Activated CD4-positive, alpha-beta T cell treated with anti-CD3 and anti-CD28 coated beads, Interleukin-10, Interleukin-2, amounts not matched to agents 100 ng/mL and 50 ng/mL, durations not matched to agents 16 hours and 8 hours (primary cell): ENCODE measurements around the gene SBF2.

Source experiments
- DNase-seq: peaks from one replicate; pipeline ENCODE4 v3.0.0-alpha.2; 2020

The SBF2 gene

DNA sequence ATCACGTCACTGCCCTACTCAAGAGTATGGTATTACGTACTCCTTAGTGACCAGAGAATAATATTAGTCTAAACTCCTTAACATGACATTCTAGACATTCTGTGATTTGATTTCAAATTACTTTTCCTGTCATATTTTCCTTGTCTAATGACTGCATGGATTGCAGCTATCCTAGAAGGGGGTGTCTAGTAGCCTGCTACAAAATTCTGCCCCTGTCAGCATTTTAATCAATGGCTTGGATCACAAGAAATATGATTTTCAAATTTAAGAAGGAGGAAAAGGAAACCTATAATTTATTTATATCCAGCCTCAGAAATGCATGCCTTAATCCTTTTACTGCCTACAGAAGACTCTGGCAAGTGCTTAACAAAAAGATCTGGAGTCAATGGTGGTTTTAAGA lies 413.4 kb downstream of the SBF2 start:
- no peak for DNase-seq

DNA sequence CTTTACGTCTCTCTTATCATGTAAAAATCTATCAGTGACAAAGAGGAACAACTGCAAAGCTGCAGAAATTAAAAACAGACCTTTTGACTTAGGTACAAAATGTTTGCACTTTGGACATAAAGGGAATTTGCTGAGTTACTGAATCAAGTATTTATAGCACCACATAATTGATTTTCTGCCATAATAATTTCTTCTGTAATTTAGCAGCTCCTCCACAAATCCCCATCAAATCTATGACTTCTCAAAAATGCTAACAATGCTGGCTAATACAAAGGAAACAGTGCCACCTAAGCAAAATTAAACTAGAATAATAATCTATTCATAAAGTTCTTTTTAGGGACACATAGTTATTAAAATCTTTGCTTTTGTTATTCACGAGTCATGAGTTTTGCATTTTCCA lies 415.1 kb downstream of the SBF2 start:
- DNase-seq = no peak

DNA sequence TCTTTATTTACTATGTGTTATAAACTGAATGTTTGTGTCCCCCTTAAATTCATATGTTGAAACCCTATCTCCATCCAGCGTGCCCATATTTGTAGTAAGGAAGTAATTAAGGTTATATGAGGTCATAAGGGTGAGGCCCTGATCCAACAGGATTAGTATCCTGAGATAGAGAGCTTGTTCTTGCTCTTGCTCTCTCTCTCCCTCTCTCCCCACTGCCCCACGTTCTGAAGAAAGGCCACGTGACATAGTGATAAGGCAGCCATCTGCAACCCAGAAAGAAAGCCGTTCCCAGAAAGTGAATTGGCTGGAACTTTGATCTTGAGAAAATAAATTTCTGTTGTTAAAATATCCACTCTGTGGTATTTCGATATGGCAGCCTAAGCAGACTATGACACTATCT lies 417.7 kb downstream of the SBF2 start:
- no peak for DNase-seq

DNA sequence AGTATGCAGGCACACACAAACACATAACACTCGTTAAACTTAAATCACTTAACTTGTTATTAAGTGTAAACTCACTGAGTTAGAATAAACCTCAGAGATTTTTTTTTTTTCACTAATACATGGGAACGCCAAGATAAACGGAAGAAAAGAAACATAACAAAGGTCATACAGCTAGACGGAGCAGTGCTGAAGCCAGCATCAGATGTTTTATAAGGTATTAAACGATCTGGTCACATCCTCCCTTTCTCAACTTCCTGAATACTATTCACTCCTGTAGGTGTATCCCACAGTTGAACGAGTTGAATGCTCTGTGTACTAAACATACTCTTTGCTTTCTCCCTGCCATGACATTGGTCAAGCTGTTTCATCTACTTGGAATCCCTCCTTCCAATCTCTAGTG lies 418.2 kb downstream of the SBF2 start:
- DNase-seq = no peak

DNA sequence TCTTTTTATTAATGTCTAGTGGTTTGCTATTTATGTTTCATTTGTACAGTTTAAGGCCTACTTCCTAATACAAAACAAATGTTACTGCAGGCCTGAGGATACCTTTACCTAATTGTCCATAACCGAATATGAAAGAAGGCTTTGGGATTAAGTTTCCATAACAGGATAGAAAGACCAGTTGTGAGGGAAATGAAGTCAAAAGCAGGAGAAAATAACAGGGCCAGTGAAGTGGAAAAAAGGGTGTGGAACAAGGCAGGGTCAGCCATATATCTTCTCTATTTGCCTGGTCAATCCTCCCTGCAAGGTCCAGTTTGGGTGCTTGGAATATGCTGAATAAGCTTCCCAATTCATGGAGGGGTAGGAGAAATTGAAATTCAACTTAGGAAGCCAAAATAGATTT lies 418.6 kb downstream of the SBF2 start:
- no peak for DNase-seq

DNA sequence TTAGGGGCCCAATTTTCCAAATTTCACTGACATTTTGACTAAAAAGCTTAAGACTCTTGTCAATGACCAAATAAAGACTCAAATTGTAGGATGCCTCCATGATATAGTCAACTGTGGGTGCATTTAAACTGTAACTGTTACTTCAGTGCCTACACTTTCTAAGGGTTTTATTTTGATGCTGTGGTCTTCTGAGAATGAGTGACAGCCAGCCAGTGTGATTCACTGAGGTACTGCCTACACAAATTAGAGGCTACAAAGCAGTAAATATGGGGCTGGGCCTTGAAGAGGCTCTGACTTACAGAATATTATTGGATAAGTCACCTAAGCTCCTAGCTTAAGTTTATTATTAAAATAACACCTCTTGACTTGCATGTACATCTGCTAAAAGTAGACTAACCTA lies 419.6 kb downstream of the SBF2 start:
- DNase-seq = no peak

DNA sequence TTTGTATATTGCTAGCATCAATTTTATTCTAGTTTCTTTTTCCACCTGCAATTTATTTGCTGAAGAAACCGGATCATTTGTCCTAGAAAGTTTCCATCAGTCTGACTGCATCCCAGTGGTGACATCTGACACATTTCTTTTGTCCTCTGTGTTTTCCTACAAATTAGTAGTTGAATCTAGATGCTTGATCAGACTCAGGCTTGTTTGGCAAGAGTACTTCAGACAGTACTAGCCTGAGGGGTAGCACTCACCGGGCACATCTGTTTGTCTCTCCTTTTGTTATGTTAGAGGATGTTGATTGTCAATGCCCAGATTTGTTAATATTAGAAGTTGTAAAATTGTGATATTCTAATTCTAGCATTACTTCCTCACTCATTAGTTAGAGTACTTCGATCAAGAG lies 425.4 kb downstream of the SBF2 start:
- DNase-seq = no peak

DNA sequence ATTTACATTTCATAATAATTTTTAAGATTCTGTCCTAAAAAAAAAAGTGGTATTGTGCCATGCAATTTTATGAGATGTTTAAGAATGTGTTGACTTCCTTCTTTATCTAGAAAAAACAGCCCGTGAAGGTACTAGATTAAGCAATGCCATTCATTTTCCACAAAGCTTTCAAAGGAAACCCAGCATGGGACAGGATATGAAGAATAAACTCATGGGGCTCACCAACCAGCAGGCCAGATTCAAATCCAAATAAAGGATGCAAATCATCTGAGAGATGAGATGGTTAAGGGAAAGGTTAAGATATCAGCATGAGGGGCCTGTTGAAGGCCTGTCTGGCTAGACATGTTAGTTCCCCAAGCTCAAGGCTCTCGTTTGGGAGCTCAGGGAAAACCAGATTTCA lies 431.0 kb downstream of the SBF2 start:
- no peak for DNase-seq

DNA sequence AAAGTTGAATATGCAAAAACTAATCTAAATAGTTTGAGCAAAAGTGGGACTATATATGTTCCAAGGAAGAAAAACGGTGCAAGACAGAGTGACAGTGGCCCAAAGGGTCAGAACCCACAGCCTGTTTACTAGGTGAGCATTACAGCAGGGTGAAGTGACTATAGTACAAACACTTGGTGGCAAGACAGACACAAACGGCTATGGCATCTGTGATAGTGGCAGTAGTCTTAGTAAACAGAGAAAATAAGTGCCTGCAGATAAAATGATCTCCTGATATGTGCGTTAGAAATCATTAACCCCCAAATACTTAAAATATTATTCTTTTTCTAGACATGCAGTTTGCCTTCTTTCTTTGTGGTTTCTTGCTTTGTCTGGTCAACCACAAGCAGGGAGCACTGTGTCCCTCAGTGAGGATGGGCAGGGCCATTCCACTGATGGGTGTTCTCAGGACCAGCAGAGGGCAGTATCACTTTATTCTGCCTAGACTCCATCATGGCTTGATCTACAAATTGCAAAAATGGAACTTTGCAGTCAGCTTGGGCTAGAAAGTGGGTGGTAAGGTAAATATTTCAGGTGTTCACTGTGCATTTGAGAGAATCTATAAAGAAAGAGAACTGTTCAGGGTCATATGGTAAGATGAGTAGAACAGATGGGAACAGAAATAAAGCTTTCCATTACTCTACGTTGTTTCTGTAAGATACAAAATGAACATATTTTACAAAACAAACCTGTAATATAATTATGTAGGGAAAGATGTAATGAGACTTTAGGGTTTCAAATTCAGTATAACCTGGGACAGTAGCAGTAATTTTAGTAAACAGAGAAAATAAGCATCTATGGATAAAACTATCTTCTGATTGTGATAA lies 431.9 kb downstream of the SBF2 start:
- DNase-seq = peak; percentile 74

DNA sequence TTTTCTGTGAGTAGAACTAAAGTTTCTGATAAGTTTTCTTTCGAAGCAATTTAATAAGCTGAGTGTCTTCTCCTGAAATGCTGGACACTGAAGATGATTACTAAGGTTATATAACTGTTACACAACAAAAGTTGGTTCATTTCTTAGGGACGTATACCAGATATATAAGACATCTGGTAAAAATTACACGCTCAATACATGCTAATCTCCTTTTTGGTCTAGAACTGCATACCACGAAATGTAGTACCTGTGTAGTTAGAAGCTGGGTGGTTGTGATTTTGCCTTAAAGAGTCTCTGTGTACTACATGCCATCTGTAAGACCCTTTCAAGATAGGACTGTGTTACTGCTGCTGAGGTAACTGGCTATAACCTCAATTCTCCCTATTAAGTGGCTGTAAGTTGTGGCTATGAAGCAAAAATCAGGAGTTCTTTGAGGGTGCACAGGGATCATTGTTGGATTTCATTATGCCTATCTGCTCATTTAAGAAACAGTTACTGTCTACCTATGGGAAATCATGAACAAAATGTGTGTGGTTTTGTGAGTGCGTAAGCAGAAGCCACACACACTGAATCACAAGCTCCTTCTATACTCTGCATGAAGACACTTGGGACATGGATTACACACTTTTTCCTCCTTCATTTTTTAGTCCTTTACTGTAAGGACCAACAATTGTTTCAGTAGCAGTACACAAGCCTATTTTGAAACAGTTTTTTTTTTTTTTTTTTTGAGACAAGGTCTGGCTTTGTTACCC lies 434.3 kb downstream of the SBF2 start:
- peak; percentile 36 for DNase-seq

DNA sequence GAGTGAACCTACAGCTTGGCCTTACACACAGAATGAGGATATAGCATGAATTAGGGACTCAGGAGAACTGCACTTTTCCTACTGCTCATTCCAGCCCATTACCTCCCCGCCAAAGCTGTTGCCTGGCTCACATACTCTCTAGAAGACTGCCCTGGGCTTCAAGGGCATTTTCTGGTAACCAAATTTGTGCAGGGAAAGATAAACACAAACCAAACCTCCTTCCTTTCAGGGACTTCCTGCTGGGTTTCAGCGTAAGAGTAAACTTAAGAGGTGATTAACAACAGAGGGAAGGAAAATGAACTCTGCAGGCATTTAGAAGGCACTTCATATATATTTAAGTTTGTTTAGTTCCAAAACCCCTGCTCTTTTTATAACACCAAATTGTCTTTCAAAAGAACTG lies 435.2 kb downstream of the SBF2 start:
- peak; percentile 15 for DNase-seq

DNA sequence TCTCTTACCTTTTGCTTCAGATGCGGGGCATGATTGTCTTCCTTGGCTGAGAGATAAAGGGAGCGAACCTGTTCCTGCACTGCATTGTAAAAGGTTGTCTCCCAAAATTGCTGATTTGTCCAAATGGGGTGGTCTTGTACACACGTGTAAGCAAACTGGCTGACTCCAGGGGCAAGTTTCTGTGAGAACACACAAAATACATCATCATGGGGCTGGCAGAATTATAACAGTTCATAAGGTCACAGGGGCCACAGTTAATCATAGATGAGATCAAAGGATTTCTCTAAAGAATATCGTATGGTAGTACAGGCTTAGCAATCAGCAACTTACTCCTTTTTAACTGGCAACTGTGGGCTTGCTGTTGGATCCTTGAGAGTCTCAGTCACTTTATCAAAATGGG lies 435.8 kb downstream of the SBF2 start:
- no peak for DNase-seq

DNA sequence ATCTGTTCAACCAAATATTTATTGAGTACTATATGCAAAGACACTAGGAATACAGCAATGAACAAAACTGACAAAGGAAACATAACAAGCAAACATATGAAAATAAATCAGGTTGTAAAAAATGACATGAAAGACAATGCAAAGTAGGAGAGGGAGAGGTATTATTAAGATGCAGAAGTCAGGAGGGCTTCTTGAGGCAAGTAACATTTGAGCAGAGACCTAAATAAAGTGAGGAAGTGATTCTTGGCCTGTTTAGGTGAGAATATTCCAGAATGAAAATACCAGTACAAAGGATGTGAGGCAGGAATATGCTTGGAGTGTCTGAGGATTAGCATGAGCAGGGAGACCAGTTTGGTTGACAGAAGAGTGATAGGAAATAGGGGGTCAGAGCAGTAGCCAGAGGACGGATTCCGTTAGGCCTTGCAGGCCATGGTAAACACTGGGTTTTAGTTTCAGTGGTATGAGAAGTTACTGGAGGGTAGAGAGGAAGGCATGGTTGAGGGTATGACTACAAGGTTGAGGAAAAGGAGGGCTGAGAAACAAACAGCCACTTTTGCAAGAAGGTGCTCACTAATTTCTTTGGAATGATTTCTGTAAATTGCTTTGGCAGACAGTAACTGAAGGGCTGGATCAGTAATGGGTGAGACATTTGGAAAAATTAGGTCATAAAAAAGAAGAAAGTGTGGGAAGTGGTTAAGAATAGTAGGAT lies 438.3 kb downstream of the SBF2 start:
- no peak for DNase-seq

DNA sequence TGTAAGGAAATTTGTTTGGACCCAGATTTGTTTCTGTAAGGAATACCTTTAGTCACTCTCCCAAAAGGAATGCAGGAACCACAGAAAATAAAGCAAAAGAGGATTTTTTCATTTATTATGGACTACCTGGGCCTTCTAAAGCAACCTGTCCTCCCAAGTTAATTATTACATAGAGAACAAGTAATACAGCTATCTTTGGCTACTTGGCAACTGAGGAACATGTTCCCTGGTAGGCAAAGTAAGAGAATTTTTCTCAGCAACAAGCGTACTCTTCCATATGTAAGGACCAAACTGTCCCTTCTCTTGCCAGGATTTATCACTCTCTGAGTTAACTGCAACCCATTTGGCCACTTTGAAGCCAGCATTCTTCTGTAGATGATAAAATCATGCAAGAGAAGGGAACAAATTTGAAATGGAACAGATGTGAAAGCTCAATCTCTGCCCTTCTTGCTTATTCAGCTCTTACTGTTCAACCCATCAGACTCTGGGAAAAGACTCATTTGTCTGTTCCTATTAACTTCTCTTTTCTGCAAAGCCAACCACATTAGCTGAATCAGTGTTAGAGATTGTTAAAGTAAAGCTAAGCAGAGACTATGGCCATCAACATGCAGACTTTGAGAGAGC lies 440.0 kb downstream of the SBF2 start:
- no peak for DNase-seq

DNA sequence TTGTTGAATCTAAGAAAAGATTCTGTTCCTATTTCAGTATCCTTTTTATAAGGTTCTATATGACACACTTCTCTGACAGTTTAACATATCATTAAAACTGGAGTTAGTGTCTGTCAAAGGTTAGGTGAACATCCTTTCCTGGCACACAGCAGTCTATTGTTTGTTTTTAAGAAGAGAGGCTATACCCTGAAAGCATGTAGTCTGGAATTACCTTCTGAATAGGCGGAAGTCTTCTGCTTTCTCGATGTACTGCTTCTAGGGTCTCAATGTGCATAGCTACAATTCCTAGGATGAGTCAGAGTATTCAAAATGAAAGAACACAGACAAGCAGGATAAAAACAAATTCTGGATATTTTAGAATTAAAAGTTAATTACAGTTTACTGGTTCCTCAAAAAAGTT lies 441.6 kb downstream of the SBF2 start:
- DNase-seq = no peak

DNA sequence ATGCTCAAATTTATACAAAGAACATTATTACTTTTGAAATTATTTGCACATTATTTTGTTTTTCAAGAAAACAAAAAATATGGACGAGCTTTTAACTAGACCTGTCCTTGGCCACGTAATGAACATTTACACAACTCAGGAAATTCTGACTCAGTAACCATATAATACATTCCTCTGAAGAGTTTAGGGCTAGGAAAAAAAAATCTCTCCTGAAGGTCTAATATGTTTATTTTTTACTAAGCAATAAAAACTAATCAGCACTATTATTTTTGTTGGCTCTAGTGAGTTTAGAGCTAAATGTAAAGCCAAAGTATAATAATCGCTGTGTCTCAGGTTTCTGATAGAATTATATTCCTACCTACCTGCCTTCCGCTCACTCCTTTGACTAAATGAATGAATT lies 442.7 kb downstream of the SBF2 start:
- DNase-seq = no peak

DNA sequence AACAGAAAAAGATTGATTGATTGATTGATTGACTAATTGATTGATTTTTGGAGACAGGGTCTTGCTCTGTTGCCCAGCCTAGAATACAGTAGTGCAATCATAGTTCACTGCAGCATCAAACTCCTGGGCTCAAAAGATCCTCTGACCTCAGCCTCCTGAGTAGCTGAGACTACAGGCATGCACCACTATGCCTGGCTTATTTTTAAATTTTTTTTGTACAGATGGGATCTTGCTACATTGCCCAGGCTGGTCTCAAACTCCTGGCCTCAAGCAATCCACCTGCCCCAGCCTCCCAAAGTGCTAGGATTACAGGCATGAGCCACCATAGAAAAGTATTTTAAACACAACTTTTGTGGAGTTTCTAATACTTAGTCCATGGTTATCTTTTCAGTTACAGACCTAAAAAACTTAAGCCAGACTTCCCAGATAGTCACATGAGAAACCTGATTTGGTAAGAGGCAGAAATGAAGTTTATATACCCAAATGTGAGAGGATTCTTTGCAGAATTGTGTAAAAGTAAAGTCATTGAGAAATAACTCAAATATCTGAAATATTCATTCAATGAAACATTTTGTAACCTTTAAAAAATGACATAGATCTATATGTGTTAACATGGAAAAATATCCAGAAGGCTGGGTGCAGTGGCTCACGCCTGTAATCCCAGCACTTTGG lies 443.7 kb downstream of the SBF2 start:
- DNase-seq = no peak

DNA sequence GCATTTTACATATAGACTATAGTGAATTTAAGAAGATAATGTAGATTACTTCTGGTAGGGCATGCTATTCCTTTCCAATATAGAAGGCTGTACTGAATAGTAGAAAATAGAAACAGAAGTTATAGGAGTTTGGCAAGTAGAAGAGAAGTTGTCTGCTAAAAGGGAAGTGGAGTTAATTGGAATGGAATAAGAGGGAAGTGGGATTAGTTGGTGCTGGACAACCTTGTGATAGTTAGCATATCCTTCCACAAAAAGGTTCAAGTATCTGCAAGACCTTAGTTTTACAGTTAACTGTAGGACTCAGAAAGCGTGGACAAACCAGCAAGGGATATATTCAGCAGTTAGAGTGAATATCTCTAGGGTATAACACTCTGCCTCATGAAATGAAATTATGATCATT lies 444.6 kb downstream of the SBF2 start:
- DNase-seq = no peak

DNA sequence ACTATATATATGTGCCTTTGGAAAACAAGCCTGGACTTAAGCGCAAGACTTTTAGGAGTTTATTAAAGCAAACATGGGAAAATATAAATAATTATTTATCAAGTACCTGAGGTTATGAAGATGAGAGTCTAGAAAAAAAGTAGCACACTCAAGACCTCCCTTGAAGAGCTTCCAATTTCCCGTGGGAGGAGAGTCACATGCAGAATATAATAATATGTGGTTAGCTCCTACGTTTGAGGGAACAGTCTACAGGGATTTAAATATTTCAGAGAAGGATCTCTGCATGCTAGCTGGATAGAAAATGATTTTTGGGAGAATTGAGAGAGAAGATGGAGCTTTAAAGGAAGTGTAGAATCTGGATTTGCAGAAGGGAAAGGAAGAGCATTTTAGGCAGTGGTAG lies 446.4 kb downstream of the SBF2 start:
- DNase-seq = no peak

DNA sequence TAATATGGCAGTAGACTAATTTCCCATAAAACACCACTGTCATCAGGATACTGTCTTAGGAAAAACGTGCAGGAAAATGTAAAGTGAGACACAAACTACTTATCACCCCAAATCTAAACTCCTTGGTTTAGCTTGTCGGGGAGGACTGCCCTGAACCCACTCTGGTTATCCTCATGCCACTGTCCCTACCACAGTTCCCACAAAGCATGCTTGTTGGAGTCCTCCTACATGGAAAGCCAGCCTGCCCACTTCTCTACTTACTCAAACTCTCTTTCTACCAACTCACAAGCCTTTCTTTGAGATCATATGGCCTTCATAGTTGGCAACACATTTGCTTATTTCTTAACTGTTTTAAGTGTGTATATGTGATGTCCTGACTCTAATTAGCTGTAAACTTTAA lies 451.1 kb downstream of the SBF2 start:
- no peak for DNase-seq

DNA sequence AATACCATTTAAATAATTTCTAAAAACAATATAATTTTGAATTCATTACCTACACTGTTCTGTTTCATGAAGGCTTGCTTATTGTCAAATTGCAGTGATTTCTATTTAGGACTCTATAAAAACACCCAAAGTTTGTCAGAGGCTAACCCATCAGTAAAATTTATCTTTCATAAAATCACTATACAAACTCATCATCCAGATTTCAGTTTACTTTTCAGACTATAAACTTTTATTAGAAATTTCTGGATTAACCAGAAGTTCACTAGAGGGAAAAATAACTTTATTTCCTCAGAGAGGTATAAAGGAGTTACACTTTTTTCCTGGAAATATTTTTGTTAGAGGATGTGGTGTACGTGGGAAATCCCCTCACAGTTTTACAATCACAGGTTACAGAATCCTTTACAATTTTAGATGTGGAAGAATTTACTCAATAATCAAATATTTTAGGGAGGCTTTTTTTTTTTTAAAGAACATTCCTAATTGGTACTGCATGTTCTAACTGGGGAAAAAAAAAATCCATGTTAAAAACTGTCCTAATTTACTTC lies 453.5 kb downstream of the SBF2 start:
- DNase-seq = peak; percentile 43

DNA sequence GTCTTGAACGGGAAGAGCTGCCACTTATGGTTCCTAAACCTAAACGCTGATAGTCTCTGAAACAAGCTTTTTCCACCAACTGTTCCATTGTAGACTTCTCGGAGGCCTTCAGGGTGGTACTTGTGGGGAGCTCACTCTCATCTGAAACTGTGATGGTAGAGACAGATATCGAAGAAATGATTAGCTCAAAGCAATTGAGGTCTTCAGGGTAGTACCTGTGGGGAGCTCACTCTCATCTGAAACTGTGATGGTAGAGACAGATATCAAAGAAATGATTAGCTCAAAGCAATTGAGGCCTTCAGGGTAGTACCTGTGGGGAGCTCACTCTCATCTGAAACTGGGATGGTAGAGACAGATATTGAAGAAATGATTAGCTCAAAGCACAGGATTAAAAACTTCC lies 454.5 kb downstream of the SBF2 start:
- peak; percentile 4 for DNase-seq

DNA sequence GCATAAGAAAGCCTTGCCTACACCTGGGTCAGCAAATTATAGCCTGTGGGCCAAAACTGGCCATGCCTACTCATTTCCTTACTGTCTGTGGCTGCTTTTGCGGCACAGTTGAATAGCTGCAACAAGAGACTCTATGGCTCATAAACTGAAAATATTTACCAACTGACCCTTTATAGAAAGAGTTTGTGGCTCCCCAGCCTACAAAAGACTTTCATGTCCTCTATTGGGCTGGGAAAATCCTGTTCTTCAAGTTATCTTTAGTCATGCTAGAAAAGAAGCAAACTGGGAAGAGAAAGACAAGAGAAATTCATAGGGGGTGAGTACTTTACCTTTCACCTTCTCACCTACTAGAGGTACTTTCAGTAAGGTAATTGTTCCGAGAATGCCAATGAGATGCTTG lies 455.1 kb downstream of the SBF2 start:
- DNase-seq = peak; percentile 13
